Transverse colon (tissue), 4 donors: ENCODE measurements around the gene DOCK6. TPM values are rescaled to one million over a fixed set of nuclear protein-coding genes. Genes with fewer than 3 reads are reported as not detected.

ENCODE experiments used
- DNase-seq: peaks from one replicate; pipeline ENCODE4 v3.0.0-alpha.2; 2019
- H3K27ac ChIP-seq, 4 donors: fragments of 200-600 bp; sonication (generic); 2 replicates each; pipeline ENCODE4 v1.5.1; 2016 to 2018; ENCODE audit warnings: inconsistent platforms in 4 of 4
- H3K27me3 ChIP-seq: fragments of 200-600 bp; sonication (generic); 2 replicates; pipeline ENCODE4 v1.5.1; 2017; ENCODE audit warnings: inconsistent platforms
- H3K36me3 ChIP-seq, 4 donors: fragments of 200-600 bp; sonication (generic); 2 replicates each; pipeline ENCODE4 v1.5.1; 2017 to 2019; ENCODE audit warnings: inconsistent platforms in 4 of 4
- H3K4me1 ChIP-seq, 4 donors: fragments of 200-600 bp; sonication (generic); 2 replicates each; pipeline ENCODE4 v1.5.1; 2017 to 2020; ENCODE audit warnings: inconsistent platforms in 4 of 4
- H3K4me3 ChIP-seq, 4 donors: fragments of 200-600 bp; sonication (generic); 1 replicate in 1 of 4; 2 replicates in 3 of 4; pipeline versions ENCODE4 v1.5.1 to v1.6.1; 2017 to 2019; ENCODE audit warnings: inconsistent platforms in 4 of 4
- H3K9me3 ChIP-seq, 2 donors: fragments of 200-600 bp; sonication (generic); 2 replicates each; pipeline ENCODE4 v1.5.1; 2017 to 2019; ENCODE audit warnings: inconsistent platforms in 2 of 2
- CTCF ChIP-seq, 5 experiments: fragments of 200-600 bp in 3 of 5; fragments of 450-650 bp in 2 of 5; sonication (generic) in 3 of 5; IDR thresholded peaks; 1 replicate in 2 of 5; 2 replicates in 3 of 5; pipeline ENCODE4 v1.5.1; 2016 to 2017; ENCODE audit warnings: antibody characterized with exemption in 5 of 5, inconsistent platforms in 3 of 5, mild to moderate bottlenecking in 2 of 5, moderate library complexity in 1 of 5
- EP300 ChIP-seq: sonication (generic); formaldehyde crosslinking; IDR thresholded peaks from one replicate; pipeline ENCODE4 v1.6.1; 2017; ENCODE audit warnings: antibody characterized with exemption, low read depth
- POLR2A ChIP-seq: fragments of 450-650 bp; IDR thresholded peaks from one replicate; pipeline ENCODE4 v1.6.1; 2016; ENCODE audit warnings: antibody characterized with exemption, mild to moderate bottlenecking, moderate library complexity
- POLR2AphosphoS5 ChIP-seq, 3 donors: sonication (generic); formaldehyde crosslinking; IDR thresholded peaks; one replicate each; pipeline ENCODE4 v1.6.1; 2016; ENCODE audit warnings: antibody characterized with exemption in 3 of 3
- WGBS, 2 donors: methylation state at CpG; one replicate each; pipeline ENCODE4 v1.1.5; 2018; ENCODE audit warnings: low coverage in 1 of 2; 5-methylcytosine and 5-hydroxymethylcytosine counted together
- in situ Hi-C, 4 donors: fragments of 200-750 bp; cut with MboI; loops; one replicate each; pipeline versions ENCODE4 v1.15.0 to v1.15.1; 2017; ENCODE audit warnings: low sequenced_read_pairs in 3 of 4, low pct_ligation_motif_present in 1 of 4, low pct_unique_long_range_greater_than_20kb in 1 of 4
- intact Hi-C: fragments of 100-400 bp; cut with DNase I; formaldehyde crosslinking; loops from one replicate; pipeline ENCODE4 v1.15.1; 2023; ENCODE audit warnings: low total_unique reads
- total RNA-seq, 4 donors: library from RNA; depleted of rRNA; stranded (reverse); fragments of >200 nt; gene quantifications; one replicate each; pipeline ENCODE4 v1.1.0, GENCODE V29; 2016

DOCK6 gene
- total RNA-seq, 4 donors from 2014 or later: 66.4 to 268 (median 78.4) TPM

GRCh38 chr19:11177592-11177991 lies 84.7 kb downstream of the DOCK6 start:
- TF ChIP-seq EP300: no peak
- no peak for TF ChIP-seq CTCF (IDR thresholded peaks at IDR 0.05)
- no peak for TF ChIP-seq POLR2A
- TF ChIP-seq POLR2AphosphoS5 (IDR thresholded peaks at IDR 0.05): no peak
- 87% methylated on average over 3 to 9 of the region's 9 CpGs for WGBS, 2 donors
- no peaks in the 10 kb centered on the region for H3K9me3 ChIP-seq
- DNase-seq: no peak
- H3K27me3 ChIP-seq: no peaks in the 10 kb centered on the region
- intact Hi-C loops (no loop called here), in situ Hi-C loops (no loop called here)
- peak overlapping the region in 2 of 4 donors; percentile 52 to 96 for H3K27ac ChIP-seq
- peaks cover 8 to 22% (median 15%) of the 10 kb centered on the region in 4 donors for H3K4me1 ChIP-seq
- peaks cover 0 to 9% (median 0%) of the 10 kb centered on the region in 4 donors for H3K36me3 ChIP-seq
- no peak overlapping the region for H3K4me3 ChIP-seq

DNA sequence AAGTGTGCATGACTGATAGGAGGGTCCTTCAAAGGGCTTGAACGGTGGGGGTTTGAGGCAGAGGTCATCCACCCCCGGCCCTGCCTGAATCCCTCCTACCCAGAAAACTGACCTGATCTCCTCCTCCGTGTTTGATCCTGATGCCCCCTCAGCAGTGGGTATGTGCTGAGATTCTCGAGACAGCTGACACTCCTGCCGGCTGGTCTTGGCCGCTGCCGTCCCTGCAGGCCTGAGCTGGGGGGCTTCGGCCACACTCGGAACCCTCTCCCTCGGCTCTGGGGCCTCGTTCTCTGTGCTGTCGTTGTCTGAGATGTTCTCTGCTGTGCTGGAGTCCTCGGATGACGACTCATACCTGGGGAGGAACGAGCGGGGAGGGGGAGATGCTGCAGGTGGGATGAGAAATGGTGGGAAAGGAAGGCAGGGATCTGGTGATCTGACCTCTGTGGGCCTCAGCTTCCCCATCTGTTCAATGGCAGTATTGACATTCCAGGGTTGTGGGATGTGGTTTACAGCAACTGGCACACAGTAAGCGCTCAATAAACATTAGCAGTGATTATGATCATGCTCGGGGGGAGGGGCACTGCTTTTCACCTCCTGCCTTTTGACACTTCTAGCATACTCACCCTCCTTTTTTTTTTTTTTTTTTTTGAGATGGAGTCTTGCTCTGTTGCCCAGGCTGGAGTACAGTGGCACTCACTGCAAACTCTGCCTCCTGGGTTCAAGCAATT lies 85.7 kb downstream of the DOCK6 start:
- intact Hi-C loops (no loop called here), in situ Hi-C loops (no loop called here)
- WGBS, 2 donors: 80 to 93% methylated on average over 1 to 18 of the region's 18 CpGs
- no peak overlapping the region for H3K4me3 ChIP-seq
- H3K27ac ChIP-seq: no peak overlapping the region
- H3K27me3 ChIP-seq: no peaks in the 10 kb centered on the region
- peaks cover 0 to 17% (median 0%) of the 10 kb centered on the region in 4 donors for H3K36me3 ChIP-seq
- no peaks in the 10 kb centered on the region for H3K9me3 ChIP-seq
- H3K4me1 ChIP-seq: peaks cover 8 to 22% (median 15%) of the 10 kb centered on the region in 4 donors
- no peak for TF ChIP-seq CTCF (IDR thresholded peaks at IDR 0.05)
- TF ChIP-seq EP300: no peak
- TF ChIP-seq POLR2AphosphoS5 (IDR thresholded peaks at IDR 0.05): no peak
- no peak for TF ChIP-seq POLR2A
- no peak for DNase-seq

GRCh38 chr19:11175920-11176319 lies 86.4 kb downstream of the DOCK6 start:
- WGBS, 2 donors: 91 to 100% methylated on average over 1 to 7 of the region's 7 CpGs
- no peak for DNase-seq
- in situ Hi-C loops (no loop called here), intact Hi-C loops (no loop called here)
- TF ChIP-seq POLR2AphosphoS5 (IDR thresholded peaks at IDR 0.05) (no peak), POLR2A (no peak), CTCF (IDR thresholded peaks at IDR 0.05) (no peak), EP300 (no peak)
- no peaks in the 10 kb centered on the region for H3K27me3 ChIP-seq
- H3K4me3 ChIP-seq: no peak overlapping the region
- peaks cover 0 to 17% (median 0%) of the 10 kb centered on the region in 4 donors for H3K36me3 ChIP-seq
- no peaks in the 10 kb centered on the region for H3K9me3 ChIP-seq
- H3K4me1 ChIP-seq: peaks cover 8 to 22% (median 15%) of the 10 kb centered on the region in 4 donors
- H3K27ac ChIP-seq: peak overlapping the region in 1 of 4 donors; percentile 5

- H3K9me3 ChIP-seq: no peaks in the 10 kb centered on the region
- no peak overlapping the region for H3K4me3 ChIP-seq
- no peak for TF ChIP-seq CTCF (IDR thresholded peaks at IDR 0.05)
- no peak for TF ChIP-seq EP300
- TF ChIP-seq POLR2A: no peak
- no peak for TF ChIP-seq POLR2AphosphoS5 (IDR thresholded peaks at IDR 0.05)
- H3K36me3 ChIP-seq: peaks cover 0 to 17% (median 6%) of the 10 kb centered on the region in 4 donors
- intact Hi-C loops (no loop called here), in situ Hi-C loops (no loop called here)
- no peaks in the 10 kb centered on the region for H3K27me3 ChIP-seq
- H3K27ac ChIP-seq: no peak overlapping the region
- peaks cover 3 to 11% (median 6%) of the 10 kb centered on the region in 4 donors for H3K4me1 ChIP-seq
- no peak for DNase-seq
- WGBS, 2 donors: 94% methylated on average over 27 of the region's 27 CpGs; no CpG with 5 or more reads in 1 of the 2 donors
Observed at GRCh38 chr19:11174336-11174735, 88.0 kb downstream of the DOCK6 start.
